Measurements from ENCODE around the gene ZNF764.

- no peak for TF ChIP-seq CTCF (IDR thresholded peaks at IDR 0.05)
- no peak for TF ChIP-seq POLR2A (IDR thresholded peaks at IDR 0.05)
Measured at GRCh38 chr16:30561089-30561816, 3.1 kb upstream of the ZNF764 start.

Data from thyroid gland (tissue), 4 donors.